Measurements from ENCODE around the gene MYO5C. TPM values are rescaled to one million over a fixed set of nuclear protein-coding genes. Genes with fewer than 3 reads are reported as not detected.
A peak's percentile ranks its signal among the peaks of the same experiment; 100 is the strongest.

Gene MYO5C
- total and polyA plus RNA-seq, 2 donors from 2014 or later = 4.6 to 41.6 TPM

DNA sequence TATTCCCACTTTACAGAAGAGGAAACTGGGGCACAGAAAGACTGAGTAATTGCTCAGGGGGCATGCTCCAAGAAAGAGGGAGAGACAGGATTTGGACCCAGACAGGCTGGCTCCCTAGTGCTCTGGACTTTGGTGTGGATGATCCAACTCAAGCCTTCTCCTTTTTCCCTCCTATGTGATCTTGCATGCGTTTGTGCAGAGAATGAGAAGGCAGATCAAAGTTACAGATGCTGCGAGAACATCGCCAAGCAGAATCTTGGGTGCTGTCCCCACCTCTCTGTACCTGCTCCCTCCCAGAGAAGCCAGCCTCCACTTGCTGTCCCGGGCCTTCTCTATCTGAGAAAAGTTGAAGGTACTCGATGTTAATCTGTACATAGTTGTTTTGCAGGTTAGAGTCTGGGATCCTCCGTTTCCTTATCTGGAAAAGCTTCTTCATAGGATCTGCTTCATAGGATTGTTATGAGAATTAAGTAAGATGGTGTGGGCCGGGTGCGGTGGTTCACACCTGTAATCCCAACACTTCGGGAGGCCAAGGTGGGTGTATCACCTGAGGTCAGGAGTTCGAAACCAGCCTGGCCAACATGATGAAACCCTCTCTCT, 114.7 kb downstream of the MYO5C start:
- Histone ChIP-seq H3K9ac (ENCODE audit: low read length in 3 of 3) (no peak overlapping the region), H3K27ac (ENCODE audit: low read depth in 2 of 2, low read length in 2 of 2) (no peak overlapping the region), H3K4me1 (ENCODE audit: control insufficient read depth in 2 of 3, insufficient read depth in 2 of 3, low read depth in 1 of 3, low read length in 3 of 3) (peaks cover 0 to 9% (median 8%) of the 10 kb centered on the region in 3 donors), H3K36me3 (ENCODE audit: control insufficient read depth in 2 of 3, insufficient read depth in 3 of 3, low read length in 3 of 3) (no peaks in the 10 kb centered on the region), H3K4me3 (ENCODE audit: low read length in 3 of 3) (peak overlapping the region in 2 of 3 donors; percentile 71 to 96), H3K9me3 (ENCODE audit: control insufficient read depth in 2 of 3, insufficient read depth in 1 of 3, low read length in 3 of 3) (no peaks in the 10 kb centered on the region), H3K27me3 (ENCODE audit: control insufficient read depth, insufficient read depth, low read length) (no peaks in the 10 kb centered on the region)
- DNase-seq (no peak), FAIRE-seq (no peak)
- TF ChIP-seq, protein P1, sequence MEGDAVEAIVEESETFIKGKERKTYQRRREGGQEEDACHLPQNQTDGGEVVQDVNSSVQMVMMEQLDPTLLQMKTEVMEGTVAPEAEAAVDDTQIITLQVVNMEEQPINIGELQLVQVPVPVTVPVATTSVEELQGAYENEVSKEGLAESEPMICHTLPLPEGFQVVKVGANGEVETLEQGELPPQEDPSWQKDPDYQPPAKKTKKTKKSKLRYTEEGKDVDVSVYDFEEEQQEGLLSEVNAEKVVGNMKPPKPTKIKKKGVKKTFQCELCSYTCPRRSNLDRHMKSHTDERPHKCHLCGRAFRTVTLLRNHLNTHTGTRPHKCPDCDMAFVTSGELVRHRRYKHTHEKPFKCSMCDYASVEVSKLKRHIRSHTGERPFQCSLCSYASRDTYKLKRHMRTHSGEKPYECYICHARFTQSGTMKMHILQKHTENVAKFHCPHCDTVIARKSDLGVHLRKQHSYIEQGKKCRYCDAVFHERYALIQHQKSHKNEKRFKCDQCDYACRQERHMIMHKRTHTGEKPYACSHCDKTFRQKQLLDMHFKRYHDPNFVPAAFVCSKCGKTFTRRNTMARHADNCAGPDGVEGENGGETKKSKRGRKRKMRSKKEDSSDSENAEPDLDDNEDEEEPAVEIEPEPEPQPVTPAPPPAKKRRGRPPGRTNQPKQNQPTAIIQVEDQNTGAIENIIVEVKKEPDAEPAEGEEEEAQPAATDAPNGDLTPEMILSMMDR (IDR thresholded peaks at IDR 0.05; ENCODE audit: borderline replicate concordance, extremely low read depth, insufficient read depth) = no peak
- intact Hi-C loops (cut with DNase I) = no loop called here

DNA sequence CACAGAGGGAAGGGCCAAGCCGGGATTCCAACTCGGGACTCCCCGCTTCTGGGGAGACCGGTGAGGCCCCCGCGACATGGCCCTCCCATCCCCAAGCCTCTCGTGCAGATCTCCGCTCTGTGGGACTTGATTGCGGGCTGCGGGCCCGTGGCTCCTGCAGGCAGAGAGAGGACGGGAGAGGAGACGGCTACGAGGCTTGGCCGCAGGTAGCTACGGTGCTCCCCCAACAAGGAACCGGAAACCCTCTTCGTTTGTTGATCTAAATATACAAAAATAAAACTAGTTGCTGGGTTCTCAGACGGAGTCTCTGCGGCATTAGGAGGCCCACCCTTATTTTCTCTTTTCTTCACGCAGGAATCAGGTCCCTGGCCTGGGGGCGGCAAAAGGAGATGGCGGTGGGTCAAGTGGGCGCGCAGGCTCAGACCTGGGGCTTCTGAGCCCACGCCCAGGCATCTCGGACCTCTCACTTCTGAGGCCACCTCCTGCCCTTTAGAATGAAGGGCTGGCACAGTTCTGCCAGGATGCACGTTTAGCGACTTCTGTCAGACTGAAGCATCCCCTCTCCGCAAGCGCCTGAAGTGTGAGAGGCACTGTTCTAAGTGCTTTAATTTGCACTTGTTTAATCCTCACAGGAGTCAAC, 115.3 kb downstream of the MYO5C start:
- FAIRE-seq = no peak
- H3K4me3 ChIP-seq (ENCODE audit: low read length in 3 of 3) = peak overlapping the region; percentile 71 to 96 (median 77)
- DNase-seq = peak in 2 of 5 donors; percentile 16 to 45
- peak overlapping the region; percentile 29 to 80 (median 71) for H3K9ac ChIP-seq (ENCODE audit: low read length in 3 of 3)
- intact Hi-C loops (cut with DNase I) = no loop called here
- no peaks in the 10 kb centered on the region for H3K36me3 ChIP-seq (ENCODE audit: control insufficient read depth in 2 of 3, insufficient read depth in 3 of 3, low read length in 3 of 3)
- H3K9me3 ChIP-seq (ENCODE audit: control insufficient read depth in 2 of 3, insufficient read depth in 1 of 3, low read length in 3 of 3) = no peaks in the 10 kb centered on the region
- peak overlapping the region; percentile 78 to 80 for H3K27ac ChIP-seq (ENCODE audit: low read depth in 2 of 2, low read length in 2 of 2)
- H3K27me3 ChIP-seq (ENCODE audit: control insufficient read depth, insufficient read depth, low read length) = no peaks in the 10 kb centered on the region
- TF ChIP-seq, protein P1 (IDR thresholded peaks at IDR 0.05; ENCODE audit: borderline replicate concordance, extremely low read depth, insufficient read depth) = no peak
- peaks cover 0 to 9% (median 8%) of the 10 kb centered on the region in 3 donors for H3K4me1 ChIP-seq (ENCODE audit: control insufficient read depth in 2 of 3, insufficient read depth in 2 of 3, low read depth in 1 of 3, low read length in 3 of 3)

DNA sequence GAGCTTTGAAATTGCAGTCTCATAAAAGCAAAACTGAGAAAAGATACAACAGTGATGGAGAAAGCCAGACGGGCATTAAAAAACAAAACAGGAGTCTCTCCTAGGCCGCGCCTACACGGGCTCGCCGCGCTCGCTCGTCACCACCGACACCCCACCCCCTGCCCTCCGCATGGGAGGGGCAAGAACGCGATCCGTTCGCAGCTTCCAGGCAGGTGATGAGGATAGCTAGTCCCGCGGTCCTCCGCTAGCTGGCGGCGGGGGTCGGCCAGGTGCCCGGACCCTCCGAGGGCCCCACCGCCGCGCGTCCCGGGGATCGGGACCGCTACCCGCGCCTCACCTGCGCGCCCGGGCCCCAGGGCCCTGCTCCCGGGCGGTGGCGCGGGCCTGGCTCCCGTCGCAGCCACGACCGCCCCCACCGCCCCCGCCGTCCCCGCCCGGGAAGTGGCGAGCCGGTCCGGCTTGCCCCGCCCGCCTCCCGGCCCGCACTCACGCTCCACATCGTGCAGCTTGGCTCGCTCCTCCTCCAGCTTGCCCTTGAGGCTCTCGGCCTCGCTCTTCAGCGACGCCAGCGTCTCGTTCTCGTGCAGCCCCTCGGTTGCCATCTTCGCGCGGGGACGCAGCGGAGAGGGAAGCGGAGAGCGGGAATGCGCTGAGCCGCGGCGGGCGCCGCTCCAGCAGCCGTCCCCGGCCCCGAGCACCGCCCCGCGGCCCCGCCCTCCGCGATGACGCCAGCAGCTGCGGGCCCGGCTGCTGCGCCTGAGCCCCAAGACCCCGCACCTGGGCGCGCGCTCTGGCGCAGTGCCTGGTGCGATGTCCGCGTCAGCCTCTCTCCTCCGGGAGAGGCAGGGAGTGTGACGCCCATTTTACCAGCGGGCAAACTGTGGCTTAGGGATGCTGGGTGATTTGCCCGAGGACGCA, 116.1 kb downstream of the MYO5C start:
- Histone ChIP-seq H3K27me3 (ENCODE audit: control insufficient read depth, insufficient read depth, low read length) (no peaks in the 10 kb centered on the region), H3K27ac (ENCODE audit: low read depth in 2 of 2, low read length in 2 of 2) (peak overlapping the region; percentile 78 to 80), H3K36me3 (ENCODE audit: control insufficient read depth in 2 of 3, insufficient read depth in 3 of 3, low read length in 3 of 3) (no peaks in the 10 kb centered on the region), H3K9ac (ENCODE audit: low read length in 3 of 3) (peak overlapping the region; percentile 76 to 93 (median 93)), H3K4me3 (ENCODE audit: low read length in 3 of 3) (peak overlapping the region; percentile 76 to 96 (median 93)), H3K9me3 (ENCODE audit: control insufficient read depth in 2 of 3, insufficient read depth in 1 of 3, low read length in 3 of 3) (no peaks in the 10 kb centered on the region), H3K4me1 (ENCODE audit: control insufficient read depth in 2 of 3, insufficient read depth in 2 of 3, low read depth in 1 of 3, low read length in 3 of 3) (peaks cover 0 to 9% (median 8%) of the 10 kb centered on the region in 3 donors)
- FAIRE-seq = no peak
- intact Hi-C loops (cut with DNase I) = no loop called here
- DNase-seq = peak; percentile 89 to 94 (median 91)
- TF ChIP-seq, protein P1 (IDR thresholded peaks at IDR 0.05; ENCODE audit: borderline replicate concordance, extremely low read depth, insufficient read depth) = no peak
